IMR-90 (cell line): ENCODE results near the gene AGO1.

Experiments used
- CEBPB ChIP-seq: IDR thresholded peaks from 2 replicates; pipeline ENCODE4 v1.6.1; 2012; ENCODE audit warnings: low read depth, low read length, improper control_type of control experiment
- CTCF ChIP-seq: conservative IDR thresholded peaks from 2 replicates; pipeline ENCODE4 v1.5.1; 2012; ENCODE audit warnings: mild to moderate bottlenecking, low read depth, low read length, improper control_type of control experiment
- ELK1 ChIP-seq: fragments of 150-350 bp; IDR thresholded peaks from 2 replicates; pipeline ENCODE4 v1.6.1; 2016; ENCODE audit warnings: low read depth, mild to moderate bottlenecking, low read length, moderate library complexity, borderline replicate concordance
- FOS ChIP-seq: fragments of 150-350 bp; IDR thresholded peaks from 2 replicates; pipeline ENCODE4 v1.6.1; 2016; ENCODE audit warnings: low read depth, low read length
- MAFK ChIP-seq: IDR thresholded peaks from 2 replicates; pipeline ENCODE4 v1.6.1; 2012; ENCODE audit warnings: low read depth, low read length, improper control_type of control experiment
- NFE2L2 ChIP-seq: fragments of 150-350 bp; IDR thresholded peaks from 2 replicates; pipeline ENCODE4 v1.6.1; 2016; ENCODE audit warnings: low read depth, mild to moderate bottlenecking, low read length
- POLR2A ChIP-seq: IDR thresholded peaks from 2 replicates; pipeline ENCODE4 v1.6.1; 2012; ENCODE audit warnings: mild to moderate bottlenecking, low read depth, low read length
- RAD21 ChIP-seq: IDR thresholded peaks from 2 replicates; pipeline ENCODE4 v1.6.1; 2012; ENCODE audit warnings: low read length, improper control_type of control experiment
- RCOR1 ChIP-seq: IDR thresholded peaks from 2 replicates; pipeline ENCODE4 v1.6.1; 2012; ENCODE audit warnings: mild to moderate bottlenecking, low read length, improper control_type of control experiment; ENCODE audit not compliant: insufficient replicate concordance
- RFX5 ChIP-seq: IDR thresholded peaks from 2 replicates; pipeline ENCODE4 v1.8.0; 2012; ENCODE audit warnings: low read depth, mild to moderate bottlenecking, low read length, moderate library complexity
- SMC3 ChIP-seq: fragments of 150-350 bp; IDR thresholded peaks from 2 replicates; pipeline ENCODE4 v1.6.1; 2016; ENCODE audit warnings: low read depth, mild to moderate bottlenecking, antibody characterized with exemption, low read length, moderate library complexity

GRCh38 chr1:35915693-35916092, 32.7 kb downstream of the AGO1 start:
- TF ChIP-seq POLR2A (no peak), CTCF (no peak), CEBPB (no peak), RCOR1 (no peak), ELK1 (no peak), MAFK (no peak), FOS (no peak), RAD21 (no peak), RFX5 (no peak), SMC3 (no peak), NFE2L2 (no peak)
